Measurements from ENCODE around the gene ADRA2B.
"Not testable (repeated sequence)": the region's sequence is repeated elsewhere in the genome, so short reads cannot be mapped to it uniquely, and the experiment has no call there.

ADRA2B gene

GRCh38 chr2:96116424-96116878, at the start of gene ADRA2B:
ADRA2B (minus strand) TSS chr2:96116571; CDS start chr2:96116149, 422 bp downstream.
- DNase-seq (ENCODE audit: low read depth in 3 of 3), result peak; percentile 29 to 73 (median 41)

GRCh38 chr2:96164459-96165184, 48.3 kb upstream of the ADRA2B start:
- DNase-seq (ENCODE audit: low read depth in 3 of 3), result peak in 1 of 3 donors; percentile 70

- DNase-seq (ENCODE audit: low read depth in 3 of 3), result peak in 2 of 3 donors; percentile 78 to 80
These were observed 47.5 kb upstream of the ADRA2B start for GRCh38 chr2:96163768-96164429.

GRCh38 chr2:96163415-96163767, 47.0 kb upstream of the ADRA2B start:
- DNase-seq (ENCODE audit: low read depth in 3 of 3), result no peak

- DNase-seq (ENCODE audit: low read depth in 3 of 3), result no peak
These were observed 45.5 kb upstream of the ADRA2B start for GRCh38 chr2:96161898-96162297.

GRCh38 chr2:96160366-96160765, 44.0 kb upstream of the ADRA2B start:
- DNase-seq (ENCODE audit: low read depth in 3 of 3), result not testable (repeated sequence)

GRCh38 chr2:96159084-96159830, 42.9 kb upstream of the ADRA2B start:
- no peak for DNase-seq (ENCODE audit: low read depth in 3 of 3)

- DNase-seq (ENCODE audit: low read depth in 3 of 3), result no peak
These were observed 42.2 kb upstream of the ADRA2B start for GRCh38 chr2:96158554-96158940.

- peak; percentile 94 to 98 (median 97) for DNase-seq (ENCODE audit: low read depth in 3 of 3)
These were observed 41.5 kb upstream of the ADRA2B start for GRCh38 chr2:96157649-96158553.

GRCh38 chr2:96156926-96157648, 40.7 kb upstream of the ADRA2B start:
- DNase-seq (ENCODE audit: low read depth in 3 of 3), result no peak

- DNase-seq (ENCODE audit: low read depth in 3 of 3), result peak in 1 of 3 donors; percentile 67
These were observed 39.8 kb upstream of the ADRA2B start for GRCh38 chr2:96156011-96156820.

- no peak for DNase-seq (ENCODE audit: low read depth in 3 of 3)
These were observed 38.4 kb upstream of the ADRA2B start for GRCh38 chr2:96154506-96155380.

GRCh38 chr2:96153991-96154431, 37.6 kb upstream of the ADRA2B start:
- no peak for DNase-seq (ENCODE audit: low read depth in 3 of 3)

- DNase-seq (ENCODE audit: low read depth in 3 of 3), result no peak
These were observed 36.9 kb upstream of the ADRA2B start for GRCh38 chr2:96153291-96153713.

GRCh38 chr2:96152304-96153161, 36.2 kb upstream of the ADRA2B start:
- no peak for DNase-seq (ENCODE audit: low read depth in 3 of 3)

GRCh38 chr2:96151595-96152303, 35.4 kb upstream of the ADRA2B start:
- DNase-seq (ENCODE audit: low read depth in 3 of 3), result no peak
